ENCODE results near the gene IFI27L1.

GRCh38 chr14:94132285-94132887 is 51.3 kb downstream of the IFI27L1 start:
- TF ChIP-seq SP1 (IDR thresholded peaks at IDR 0.05; ENCODE audit: low read depth) (no peak), CTCF (IDR thresholded peaks at IDR 0.05 in 2 of 3, conservative IDR thresholded peaks at IDR 0.05 in 1 of 3; ENCODE audit: borderline replicate concordance in 1 of 3, insufficient read depth in 1 of 3, low read depth in 2 of 3, low read length in 2 of 3) (peak; percentile 70 to 88 (median 73)), POLR2A (IDR thresholded peaks at IDR 0.05; ENCODE audit: borderline replicate concordance, extremely low read depth, insufficient read depth, insufficient read length) (no peak), EGR1 (IDR thresholded peaks at IDR 0.05; ENCODE audit: low read depth) (no peak), JUND (IDR thresholded peaks at IDR 0.05) (no peak), EZH2 (IDR thresholded peaks at IDR 0.05) (no peak), ZFX (IDR thresholded peaks at IDR 0.05) (no peak), EZH2phosphoT487 (IDR thresholded peaks at IDR 0.05; ENCODE audit: borderline replicate concordance) (no peak), ATF3 (IDR thresholded peaks at IDR 0.05) (no peak)

All from HCT116 (cell line).